HG03432 (cell line): Measurements from ENCODE around the gene ACSF3.
"Not testable (repeated sequence)": the region's sequence is repeated elsewhere in the genome, so short reads cannot be mapped to it uniquely, and the experiment has no call there.

Experiments used
- ATAC-seq: cut with Tn5 transposase; IDR thresholded peaks from one replicate; pipeline ENCODE4 v1.9.1; 2021; ENCODE audit warnings: mild to moderate bottlenecking, moderate library complexity; ENCODE audit not compliant: unreplicated experiment

Gene ACSF3

DNA sequence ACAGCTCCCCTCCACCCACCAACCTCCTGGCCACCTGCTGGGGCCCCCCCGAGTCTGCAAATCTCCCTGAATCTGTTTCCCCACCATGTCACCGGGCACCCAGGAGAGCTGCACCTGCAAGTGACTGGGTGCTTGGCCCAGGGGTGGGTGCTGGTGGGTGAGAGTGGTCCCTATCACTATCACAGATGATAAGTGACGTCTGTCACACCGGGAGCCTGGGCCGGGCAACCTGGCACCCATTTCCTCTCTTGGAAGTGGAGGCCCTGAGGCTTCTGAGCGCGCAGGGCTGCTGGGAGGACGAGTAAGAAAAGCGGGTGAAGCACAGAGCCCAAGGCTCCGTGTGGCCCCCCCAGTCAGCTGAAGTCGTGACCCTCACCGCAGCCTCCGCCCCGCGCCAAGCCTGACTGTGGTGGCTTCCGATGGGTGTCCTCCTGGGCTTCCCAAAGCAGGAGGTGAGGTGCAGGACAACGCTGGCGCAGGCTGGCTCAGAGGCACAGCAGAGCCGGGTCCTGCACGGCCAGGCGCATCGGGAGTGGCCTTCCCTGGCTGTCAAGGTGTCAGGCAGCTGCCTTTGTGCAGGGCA, 21.0 kb upstream of the ACSF3 start:
- ATAC-seq: no peak

DNA sequence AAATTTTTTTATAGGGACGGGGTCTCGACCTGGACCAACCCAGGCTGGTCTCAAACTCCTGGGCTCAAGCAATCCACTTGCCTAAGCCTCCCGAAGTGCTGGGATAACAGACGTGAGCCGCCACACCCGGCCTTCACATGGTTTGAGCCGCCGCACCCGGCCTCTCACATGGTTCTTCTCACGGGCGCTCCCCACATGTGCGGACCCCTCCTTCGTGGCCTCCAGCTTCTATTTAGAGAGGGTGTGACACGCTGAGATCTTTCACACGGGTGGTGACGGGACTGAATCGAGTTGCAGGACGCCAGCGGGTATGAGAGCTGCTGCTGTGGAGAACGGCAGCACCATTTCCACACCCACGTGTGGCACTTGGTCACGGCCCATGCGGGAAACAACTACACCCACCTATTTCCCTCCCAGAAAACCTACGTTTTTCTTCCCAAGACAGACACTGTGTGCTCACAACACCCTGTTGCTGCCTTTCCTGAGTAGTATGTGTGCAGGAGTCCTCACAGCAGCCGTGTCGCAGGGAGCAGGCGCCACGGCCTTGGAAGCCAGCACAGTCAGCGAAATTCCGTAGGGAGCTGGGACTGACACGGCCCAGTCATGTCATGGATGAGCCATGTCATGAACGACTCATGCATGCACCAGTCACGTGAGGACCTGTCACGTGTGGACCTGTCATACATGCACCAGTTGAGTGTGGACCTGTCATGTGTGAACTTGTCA, 20.1 kb upstream of the ACSF3 start:
- no peak for ATAC-seq

DNA sequence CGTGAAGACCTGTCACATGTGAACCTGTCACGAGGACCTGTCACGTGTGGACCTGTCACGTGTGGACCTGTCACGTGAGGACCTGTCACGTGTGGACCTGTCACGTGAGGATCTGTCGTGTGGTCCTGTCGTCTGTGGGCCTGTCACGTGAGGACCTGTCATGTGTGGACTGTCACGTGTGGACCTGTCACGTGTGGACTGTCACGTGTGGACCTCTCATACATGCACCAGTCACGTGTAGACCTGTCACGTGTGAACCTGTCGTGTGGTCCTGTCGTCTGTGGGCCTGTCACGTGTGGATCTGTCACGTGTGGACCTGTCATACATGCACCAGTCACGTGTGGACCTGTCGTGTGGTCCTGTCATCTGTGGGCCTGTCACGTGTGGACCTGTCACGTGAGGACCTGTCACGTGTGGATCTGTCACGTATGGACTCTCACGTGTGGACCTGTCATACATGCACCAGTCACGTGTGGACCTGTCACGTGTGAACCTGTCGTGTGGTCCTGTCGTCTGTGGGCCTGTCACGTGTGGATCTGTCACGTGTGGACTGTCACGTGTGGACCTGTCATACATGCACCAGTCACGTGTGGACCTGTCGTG, 19.5 kb upstream of the ACSF3 start:
- ATAC-seq: not testable (repeated sequence)

DNA sequence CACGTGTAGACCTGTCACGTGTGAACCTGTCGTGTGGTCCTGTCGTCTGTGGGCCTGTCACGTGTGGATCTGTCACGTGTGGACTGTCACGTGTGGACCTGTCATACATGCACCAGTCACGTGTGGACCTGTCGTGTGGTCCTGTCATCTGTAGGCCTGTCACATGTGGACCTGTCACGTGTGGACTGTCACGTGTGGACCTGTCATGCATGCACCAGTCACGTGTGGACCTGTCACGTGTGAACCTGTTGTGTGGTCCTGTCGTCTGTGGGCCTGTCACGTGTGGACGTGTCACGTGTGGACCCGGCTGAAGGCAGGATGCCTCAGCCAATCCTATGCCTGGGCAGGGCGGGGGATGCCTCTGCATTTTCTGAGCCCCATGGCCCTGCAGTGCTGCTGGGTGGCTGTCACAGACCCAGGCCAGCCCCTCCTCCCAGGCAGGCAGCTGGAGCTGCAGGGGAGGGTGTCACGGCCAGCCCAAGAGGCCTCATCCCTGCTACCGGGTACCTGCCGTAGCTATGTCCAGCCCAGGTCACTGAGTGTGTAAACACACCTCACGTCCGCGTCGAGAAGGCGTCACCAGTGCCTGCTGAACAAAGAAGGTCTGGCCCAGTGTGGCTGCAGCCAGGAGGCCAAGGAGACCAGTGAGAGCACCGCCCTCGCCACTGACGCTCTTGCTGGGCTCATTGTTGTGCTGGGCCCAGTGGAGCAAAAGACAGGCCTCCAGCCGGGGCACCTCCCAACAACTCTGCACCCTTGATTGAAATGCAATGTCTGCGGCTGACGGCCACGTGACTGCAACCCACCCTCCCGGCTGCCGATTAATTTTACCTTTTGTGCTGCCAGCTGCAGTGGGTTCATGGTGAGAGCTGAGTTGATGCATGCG, 18.6 kb upstream of the ACSF3 start:
- no peak for ATAC-seq

DNA sequence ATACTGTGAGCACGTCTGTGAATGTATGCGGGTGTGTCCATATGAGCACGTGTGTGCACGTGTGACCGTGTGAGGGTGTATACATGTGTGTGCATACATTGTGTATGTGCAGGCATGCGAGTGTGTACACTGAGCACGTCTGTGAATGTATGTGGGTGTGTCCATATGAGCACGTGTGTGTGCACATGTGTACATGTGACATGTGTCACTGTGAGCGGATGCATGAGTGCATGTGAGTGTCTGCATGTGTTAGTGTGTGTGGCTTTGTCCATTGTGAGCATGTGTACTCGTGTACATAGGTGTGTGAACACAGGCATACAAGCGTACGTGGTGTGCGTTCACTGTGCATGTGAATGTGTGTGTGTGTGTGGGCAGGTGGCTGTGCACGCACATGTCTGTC, 17.5 kb upstream of the ACSF3 start:
- ATAC-seq: no peak

DNA sequence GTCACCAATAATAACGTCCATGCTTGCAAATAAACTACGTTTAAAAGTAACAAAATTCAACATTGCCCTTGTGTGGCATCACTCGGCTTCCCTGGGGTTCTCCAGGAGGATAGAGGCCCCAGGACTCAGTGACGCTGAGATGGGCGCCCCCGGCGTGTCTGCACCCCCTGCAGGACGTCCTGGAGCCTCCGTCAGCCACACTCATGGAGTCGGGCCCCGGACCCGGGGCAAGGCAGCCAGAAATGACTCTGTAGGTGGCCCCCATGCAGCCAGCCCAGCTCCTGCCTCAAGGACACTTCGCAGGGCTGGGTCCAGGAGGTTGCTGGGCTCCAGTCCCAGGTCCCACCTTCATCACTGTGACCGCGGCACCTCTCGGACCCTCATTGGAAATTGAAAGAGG, 16.6 kb upstream of the ACSF3 start:
- ATAC-seq: no peak

DNA sequence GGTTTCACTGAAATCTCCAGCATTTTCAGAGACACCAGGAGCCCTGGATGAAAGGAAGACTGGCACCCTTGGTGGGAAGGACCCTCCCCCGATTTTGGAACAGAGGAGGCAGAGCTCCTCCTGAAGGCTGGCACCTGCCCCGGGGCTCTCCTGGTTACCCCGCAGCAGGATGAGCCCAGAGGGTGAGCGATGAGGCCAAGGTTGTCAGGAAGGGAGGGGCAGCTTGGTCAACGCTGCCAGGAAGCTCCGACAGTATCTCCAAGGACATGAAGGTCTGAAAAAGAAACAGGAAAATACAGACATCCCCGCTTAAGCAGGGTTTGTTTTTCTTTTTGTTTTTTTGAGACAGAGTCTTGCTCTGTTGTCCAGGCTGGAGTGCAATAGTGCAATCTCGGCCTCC, 15.5 kb upstream of the ACSF3 start:
- no peak for ATAC-seq

DNA sequence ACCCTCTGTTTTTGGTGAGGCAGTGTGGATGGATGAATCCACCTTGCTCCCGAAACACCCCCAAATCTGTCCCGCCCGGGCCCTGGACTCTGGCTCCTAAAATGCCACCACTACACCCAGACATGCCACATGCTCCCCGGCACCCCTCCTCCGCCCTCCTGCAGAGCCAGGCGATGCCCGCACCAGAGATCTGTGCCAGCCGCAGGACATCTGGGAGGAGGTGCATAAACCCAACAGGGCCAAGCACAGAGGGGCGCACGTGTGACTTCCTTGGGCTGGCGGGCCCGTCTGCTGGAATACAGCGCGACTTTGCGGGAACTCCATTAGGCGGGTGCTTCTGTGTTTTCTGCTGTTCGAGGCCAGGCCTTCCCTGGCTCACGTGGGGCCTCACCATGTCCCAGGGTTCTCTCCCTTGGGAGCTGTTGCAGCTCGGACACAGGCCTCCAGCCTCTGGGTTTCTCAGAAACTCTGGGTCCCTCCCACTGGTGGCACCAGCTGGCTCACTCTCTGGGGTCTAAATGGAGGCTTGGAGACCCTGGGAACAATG, 14.1 kb upstream of the ACSF3 start:
- ATAC-seq: no peak

DNA sequence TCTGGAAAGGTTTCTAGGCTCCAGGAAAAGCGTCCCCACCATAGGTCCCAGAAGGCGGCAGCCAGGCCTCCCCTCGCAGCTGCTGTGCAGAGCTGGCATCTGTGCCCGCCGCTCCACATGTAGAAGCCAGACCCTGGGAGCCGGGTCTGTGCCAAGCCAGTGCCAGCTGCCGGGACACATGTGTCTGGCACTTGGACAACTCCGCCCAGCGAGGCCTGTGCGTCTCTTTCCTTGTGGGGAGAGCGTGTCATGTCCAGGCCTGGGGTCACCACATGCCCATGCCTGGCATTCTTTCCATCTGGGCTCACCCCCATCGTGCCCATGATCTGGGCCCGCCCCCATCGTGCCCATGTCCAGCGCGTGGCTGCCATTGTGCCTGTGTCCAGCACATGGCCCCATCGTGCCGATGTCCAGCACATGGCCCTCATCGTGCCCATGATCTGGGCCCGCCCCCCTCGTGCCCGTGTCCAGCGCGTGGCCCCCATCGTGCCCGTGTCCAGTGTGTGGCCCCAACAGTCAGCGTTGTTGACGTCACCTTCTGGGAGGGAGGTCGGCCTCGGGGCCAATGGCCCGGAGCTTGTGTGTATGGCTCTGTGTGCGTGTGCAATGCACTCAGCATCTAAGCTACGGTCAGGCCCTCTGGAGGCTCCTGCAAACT, 13.3 kb upstream of the ACSF3 start:
- ATAC-seq: no peak

DNA sequence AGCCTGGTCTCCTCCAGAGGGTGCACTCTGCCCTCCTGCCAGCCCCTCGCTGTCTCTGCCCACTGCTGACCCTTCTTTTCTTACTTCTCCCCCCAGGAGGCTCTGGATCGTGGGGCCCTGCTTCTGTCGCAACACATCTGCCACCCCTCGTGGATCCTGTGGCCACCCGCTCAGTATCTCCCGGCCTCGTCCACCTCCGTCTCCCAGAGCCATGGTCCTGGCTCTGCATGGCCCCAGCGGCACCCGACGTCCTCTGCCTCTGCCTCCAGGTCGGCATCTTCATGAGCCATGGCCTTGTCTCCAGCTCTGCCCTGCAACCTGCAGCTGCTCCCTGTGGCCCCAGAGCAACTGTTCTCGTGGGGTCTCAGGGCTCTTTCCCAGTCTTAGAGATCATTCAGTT, 12.1 kb upstream of the ACSF3 start:
- no peak for ATAC-seq

DNA sequence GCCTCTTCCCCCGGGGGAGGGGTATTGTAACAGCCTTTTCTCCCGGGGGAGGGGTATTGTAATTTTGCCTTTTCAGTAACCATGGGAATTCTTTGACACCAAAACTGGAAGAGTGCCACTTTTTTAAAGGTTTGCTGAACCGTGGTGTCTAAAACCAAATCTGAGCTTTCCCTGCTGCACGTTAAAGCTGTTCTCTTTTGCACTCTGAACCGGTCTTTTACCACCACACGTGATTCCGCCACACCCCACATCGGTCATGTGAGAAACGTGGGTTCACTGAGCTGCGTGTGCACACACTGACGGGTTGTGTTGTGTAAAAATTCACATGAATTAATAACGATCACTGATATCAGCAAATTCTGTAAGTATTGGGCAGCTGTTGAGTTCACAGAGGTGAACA, 9.2 kb upstream of the ACSF3 start:
- ATAC-seq: no peak

DNA sequence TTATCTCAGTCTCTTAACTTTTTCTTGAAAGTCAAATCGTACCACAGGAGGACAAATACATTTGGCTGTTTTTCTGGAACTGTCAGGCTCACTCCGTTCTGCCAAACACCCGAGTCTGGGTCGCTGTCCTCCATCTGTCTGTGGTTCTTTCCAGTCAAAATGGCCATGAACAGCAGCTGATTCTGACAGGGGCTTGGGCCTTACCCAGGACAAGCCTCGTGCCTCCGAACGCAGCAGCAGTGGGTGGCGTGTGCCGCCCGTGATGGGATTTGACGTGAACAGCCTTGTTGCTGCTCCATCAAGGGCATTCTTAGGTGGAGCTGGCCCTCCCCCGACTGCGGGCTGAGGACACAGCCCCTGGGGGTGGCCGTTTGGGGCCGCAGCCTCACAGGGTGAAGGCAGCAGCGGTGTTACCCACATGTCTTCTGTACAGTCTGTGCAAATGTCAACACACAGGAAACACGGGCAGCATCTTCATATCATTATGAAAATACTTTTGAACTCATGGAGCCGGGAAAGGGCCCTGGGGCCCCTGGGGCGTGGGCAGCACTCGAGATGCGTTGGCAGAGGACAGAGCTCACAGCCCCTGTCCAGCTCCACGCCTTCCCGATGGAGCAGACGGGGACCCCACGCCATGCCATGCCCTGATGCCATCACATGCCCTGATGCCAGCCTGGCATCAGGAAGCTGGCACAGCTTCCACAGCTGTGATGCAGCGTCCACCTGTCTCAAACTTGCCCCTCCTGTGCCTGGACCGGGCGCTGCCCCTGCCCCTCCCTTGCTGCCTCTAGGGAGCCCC, 8.6 kb upstream of the ACSF3 start:
- no peak for ATAC-seq

DNA sequence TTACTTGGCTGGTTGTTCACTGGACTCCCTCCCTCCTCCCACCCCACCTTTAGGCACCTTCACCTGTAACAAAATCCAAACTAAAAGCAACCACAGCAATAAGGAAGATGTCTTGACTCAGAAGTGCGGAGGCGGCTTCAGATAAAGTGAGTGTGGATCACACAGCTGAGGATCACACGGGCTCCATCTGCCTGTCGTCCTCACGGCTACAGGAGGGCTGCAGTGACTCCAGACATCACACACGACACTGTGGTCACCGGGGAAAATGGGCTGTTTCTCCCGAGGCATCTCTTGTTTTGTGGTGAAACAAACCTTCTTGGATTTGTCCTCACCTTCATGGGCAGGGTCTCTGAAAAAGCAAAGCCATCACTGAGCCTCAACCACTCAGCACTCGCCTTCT, 7.9 kb upstream of the ACSF3 start:
- no peak for ATAC-seq

DNA sequence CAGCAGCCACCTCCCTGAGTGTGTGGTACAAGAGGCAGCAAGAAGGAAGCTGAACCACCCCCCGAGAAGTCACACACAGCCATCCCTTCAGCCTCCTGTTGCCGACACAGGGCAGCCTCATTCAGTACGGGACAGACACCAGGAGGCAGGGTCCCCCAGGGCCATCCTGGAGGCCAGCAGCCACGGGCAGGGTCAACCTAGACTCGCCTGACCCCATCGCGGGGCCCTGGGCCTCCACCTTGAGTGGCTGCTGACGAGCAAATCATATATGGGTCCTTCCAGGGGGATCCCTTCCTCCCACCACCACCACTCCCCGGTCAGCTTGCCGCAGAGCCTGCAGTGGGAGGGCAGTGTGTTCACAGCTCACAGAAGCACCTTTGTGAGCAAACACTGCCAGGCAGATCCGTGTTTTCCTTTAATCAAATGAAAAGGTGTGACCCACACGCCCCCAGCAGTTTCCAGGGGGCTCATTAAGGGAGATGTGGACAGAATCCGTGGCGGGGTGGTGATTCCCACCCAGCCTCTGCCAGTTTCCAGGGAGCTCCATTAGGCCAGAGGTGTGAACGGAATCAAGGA, 5.6 kb upstream of the ACSF3 start:
- ATAC-seq: no peak

DNA sequence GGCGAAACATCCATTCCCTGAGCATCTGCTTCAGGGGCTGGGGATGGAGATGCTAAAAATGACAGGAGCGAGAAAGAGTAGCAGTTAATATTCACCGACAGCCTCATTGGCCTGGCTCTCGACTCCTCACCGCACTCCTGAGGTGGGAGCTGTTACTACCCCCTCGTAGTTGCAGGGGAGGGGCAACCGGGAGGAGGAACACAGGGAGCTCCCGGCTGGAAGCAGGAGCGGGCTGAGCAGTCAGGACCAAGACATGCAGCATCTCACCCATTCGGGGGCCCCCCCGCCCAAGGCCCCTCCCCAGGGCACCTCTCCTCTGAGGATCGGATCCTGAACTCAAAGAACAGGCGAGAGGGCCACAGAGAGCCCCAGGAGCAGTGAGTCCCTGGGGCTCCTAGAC, 4.5 kb upstream of the ACSF3 start:
- no peak for ATAC-seq

DNA sequence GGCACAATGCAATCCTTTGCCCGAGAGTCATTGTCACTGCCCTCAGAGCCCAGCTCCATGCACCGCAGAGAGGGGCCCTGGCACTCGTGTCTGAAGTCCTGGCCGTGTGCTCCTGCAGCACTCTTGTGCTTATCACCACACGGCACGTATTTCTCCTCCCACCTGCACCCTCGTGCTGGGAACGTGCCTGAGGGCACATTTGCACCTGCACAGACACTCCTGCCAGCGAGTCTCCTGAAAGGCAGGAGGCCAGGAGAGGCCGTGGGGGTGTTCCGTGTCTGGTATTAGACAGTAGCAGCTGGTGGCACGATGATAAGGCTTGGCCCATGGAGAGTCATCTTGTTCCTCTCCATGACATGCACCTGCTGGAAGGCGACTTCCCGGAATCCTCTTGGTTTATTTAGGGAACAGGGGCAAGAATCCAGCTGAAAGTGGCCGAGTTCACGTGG, 3.4 kb upstream of the ACSF3 start:
- no peak for ATAC-seq

DNA sequence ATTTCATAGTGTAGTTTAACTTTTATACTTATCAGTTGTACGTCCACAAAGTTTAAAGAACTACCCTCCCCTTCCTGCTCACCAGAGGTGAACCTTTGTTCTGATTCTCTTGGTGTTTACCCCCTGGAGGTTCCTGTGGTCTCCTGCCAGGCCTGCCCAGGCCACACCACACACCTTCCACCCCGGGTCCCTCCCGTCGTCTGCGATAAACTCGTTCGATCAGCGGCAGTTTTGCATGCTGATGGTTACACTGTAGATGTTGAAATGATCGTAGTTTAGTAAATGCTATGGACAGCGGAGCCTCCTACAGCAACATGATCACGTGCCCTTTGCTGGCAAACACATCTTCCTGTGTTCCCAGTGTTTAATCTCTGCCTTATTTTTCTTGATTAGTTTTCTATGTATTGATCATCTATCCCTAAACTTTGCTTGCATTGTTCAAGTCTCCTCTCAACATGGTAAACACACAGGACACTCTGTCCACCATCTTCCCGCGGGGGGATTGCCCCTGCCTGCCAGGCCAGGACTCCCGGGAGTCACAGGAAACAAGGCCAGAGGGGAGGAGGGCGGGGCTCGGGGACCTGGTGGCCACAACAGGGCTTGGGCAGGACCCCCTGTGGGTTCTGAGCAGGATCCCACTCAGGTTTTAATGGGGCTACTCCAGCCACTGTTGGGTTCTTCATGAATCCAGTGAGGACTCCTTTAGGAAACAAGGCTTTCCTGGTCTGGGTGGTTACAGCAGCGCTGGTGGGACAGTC, 2.8 kb upstream of the ACSF3 start:
- ATAC-seq: no peak

DNA sequence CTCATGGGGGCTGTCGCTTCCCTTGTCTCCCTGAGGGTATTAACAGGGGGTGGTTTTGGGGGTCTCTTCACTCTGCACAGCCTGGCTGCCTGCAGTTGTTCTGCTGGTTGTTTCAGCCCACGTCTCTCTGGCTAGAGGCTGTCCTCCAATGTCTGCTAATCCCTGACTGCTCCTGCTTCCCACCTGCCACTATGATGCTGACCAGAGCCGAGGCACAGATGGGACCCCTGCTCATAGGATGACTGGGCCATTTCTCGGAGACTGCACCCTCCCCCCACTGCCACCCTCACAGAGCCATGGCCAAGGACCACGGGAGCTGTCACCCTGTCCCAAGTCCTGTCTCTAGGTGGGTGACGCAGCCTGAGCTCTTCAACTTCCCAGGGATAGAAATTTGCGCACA, 1.6 kb upstream of the ACSF3 start:
- ATAC-seq: no peak

DNA sequence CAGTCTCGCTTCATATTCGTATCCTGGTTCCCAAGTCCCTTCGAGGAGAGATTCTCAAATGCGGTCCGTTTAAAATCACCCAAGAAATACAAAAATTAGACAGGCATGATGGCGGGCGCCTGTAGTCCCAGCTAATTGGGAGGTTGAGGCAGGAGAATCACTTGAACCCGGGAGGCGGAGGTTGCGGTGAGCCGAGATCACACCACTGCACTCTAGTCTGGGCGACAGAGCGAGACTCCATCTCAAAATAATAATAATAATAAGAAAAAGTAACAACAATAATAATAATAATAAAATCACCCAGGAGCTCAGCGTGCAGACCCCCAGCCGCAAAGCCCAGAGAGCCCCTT, 425 bp upstream of the ACSF3 start:
- ATAC-seq: not testable (repeated sequence)
